H9 (cell line): ENCODE data around the gene IL18R1. TPM values are rescaled to one million over a fixed set of nuclear protein-coding genes. Genes with fewer than 3 reads are reported as not detected.

Source experiments
- DNase-seq: peaks from one replicate; pipeline ENCODE4 v3.0.0-alpha.2; 2017
- H2AFZ ChIP-seq: one replicate; pipeline ENCODE4 v1.6.1; 2013; ENCODE audit warnings: mild to moderate bottlenecking, low read length, control low read depth, moderate library complexity
- H2AK5ac ChIP-seq: 2 replicates; pipeline ENCODE4 v1.6.1; 2013; ENCODE audit warnings: low read length, control low read depth, mixed read lengths; ENCODE audit not compliant: insufficient read length
- H2BK120ac ChIP-seq: one replicate; pipeline ENCODE4 v1.6.1; 2013; ENCODE audit warnings: low read depth, mild to moderate bottlenecking, low read length, control low read depth, inconsistent platforms; ENCODE audit not compliant: poor library complexity, severe bottlenecking
- H2BK12ac ChIP-seq: 2 replicates; pipeline ENCODE4 v1.6.1; 2013; ENCODE audit warnings: low read length, control low read depth, mixed read lengths, low read depth; ENCODE audit not compliant: insufficient read length
- H2BK15ac ChIP-seq: 2 replicates; pipeline ENCODE4 v1.6.1; 2013; ENCODE audit warnings: low read depth, low read length, control low read depth
- H2BK20ac ChIP-seq: one replicate; pipeline ENCODE4 v1.6.1; 2013; ENCODE audit warnings: low read depth, mild to moderate bottlenecking, low read length, control low read depth, inconsistent platforms; ENCODE audit not compliant: poor library complexity, severe bottlenecking
- H2BK5ac ChIP-seq: 2 replicates; pipeline ENCODE4 v1.6.1; 2013; ENCODE audit warnings: low read length, control low read depth, mixed read lengths; ENCODE audit not compliant: insufficient read length
- H3K14ac ChIP-seq: 2 replicates; pipeline ENCODE4 v1.6.1; 2013; ENCODE audit warnings: low read length, control low read depth; ENCODE audit not compliant: insufficient read depth
- H3K18ac ChIP-seq: 2 replicates; pipeline ENCODE4 v1.6.1; 2013; ENCODE audit warnings: low read depth, mild to moderate bottlenecking, mixed read lengths, low read length, control low read depth; ENCODE audit not compliant: insufficient read length
- H3K23ac ChIP-seq: 2 replicates; pipeline ENCODE4 v1.6.1; 2013; ENCODE audit warnings: low read length, control low read depth, mixed read lengths, low read depth; ENCODE audit not compliant: insufficient read length
- H3K23me2 ChIP-seq: 2 replicates; pipeline ENCODE4 v1.6.1; 2013; ENCODE audit warnings: low read depth, mild to moderate bottlenecking, mixed read lengths, low read length, control low read depth; ENCODE audit not compliant: insufficient read length, poor library complexity, severe bottlenecking
- H3K27ac ChIP-seq: 2 replicates; pipeline ENCODE4 v1.5.1; 2013; ENCODE audit warnings: low read length, control low read depth, mixed read lengths, low read depth; ENCODE audit not compliant: insufficient read length
- H3K27me3 ChIP-seq: 2 replicates; pipeline ENCODE4 v1.6.1; 2013; ENCODE audit warnings: low read length, control low read depth, inconsistent platforms; ENCODE audit not compliant: insufficient read depth
- H3K4ac ChIP-seq: 2 replicates; pipeline ENCODE4 v1.6.1; 2013; ENCODE audit warnings: low read depth, mild to moderate bottlenecking, control low read depth, inconsistent platforms, low read length, moderate library complexity
- H3K4me1 ChIP-seq: 2 replicates; pipeline ENCODE4 v1.6.1; 2013; ENCODE audit warnings: low read length, control low read depth, inconsistent platforms; ENCODE audit not compliant: insufficient read depth
- H3K4me2 ChIP-seq: 2 replicates; pipeline ENCODE4 v1.6.1; 2013; ENCODE audit warnings: low read length, control low read depth, mixed read lengths; ENCODE audit not compliant: insufficient read length, insufficient read depth
- H3K56ac ChIP-seq: 2 replicates; pipeline ENCODE4 v1.6.1; 2013; ENCODE audit warnings: low read depth, mild to moderate bottlenecking, mixed read lengths, low read length, control low read depth; ENCODE audit not compliant: insufficient read length
- H3K79me1 ChIP-seq: 2 replicates; pipeline ENCODE4 v1.6.1; 2013; ENCODE audit warnings: low read depth, mild to moderate bottlenecking, moderate library complexity, low read length, control low read depth, inconsistent platforms; ENCODE audit not compliant: insufficient read depth, poor library complexity, severe bottlenecking
- H3K79me2 ChIP-seq: 2 replicates; pipeline ENCODE4 v1.6.1; 2013; ENCODE audit warnings: low read length, control low read depth, inconsistent platforms; ENCODE audit not compliant: insufficient read depth
- H3K9ac ChIP-seq: 2 replicates; pipeline ENCODE4 v1.6.1; 2013; ENCODE audit warnings: low read length, control low read depth, mixed read lengths; ENCODE audit not compliant: insufficient read length; ENCODE audit errors: extremely low read depth
- H3K9me3 ChIP-seq: one replicate; pipeline ENCODE4 v1.6.1; 2013; ENCODE audit warnings: low read depth, low read length, inconsistent platforms; ENCODE audit not compliant: control insufficient read depth
- H3T11ph ChIP-seq: one replicate; pipeline ENCODE4 v1.6.1; 2013; ENCODE audit warnings: mild to moderate bottlenecking, low read length, control low read depth, inconsistent platforms
- H4K20me1 ChIP-seq: one replicate; pipeline ENCODE4 v1.6.1; 2013; ENCODE audit not compliant: control insufficient read depth, insufficient read length, insufficient read depth
- H4K5ac ChIP-seq: 2 replicates; pipeline ENCODE4 v1.6.1; 2013; ENCODE audit warnings: low read depth, mild to moderate bottlenecking, mixed read lengths, low read length, control low read depth; ENCODE audit not compliant: insufficient read length
- H4K8ac ChIP-seq: replicated peaks from 2 replicates; pipeline ENCODE4 v1.6.1; 2013; ENCODE audit warnings: low read length, control low read depth, mixed read lengths, low read depth; ENCODE audit not compliant: insufficient read length
- H4K91ac ChIP-seq: 2 replicates; pipeline ENCODE4 v1.6.1; 2013; ENCODE audit warnings: low read depth, mild to moderate bottlenecking, moderate library complexity, mixed read lengths, low read length, control low read depth; ENCODE audit not compliant: insufficient read length
- H3K27ac Mint-ChIP-seq, 3 experiments: 2 replicates in 2 of 3; 3 replicates in 1 of 3; pipeline ENCODE4 v1.8.0; 2020 to 2021; ENCODE audit warnings: mixed read lengths in 3 of 3, mild to moderate bottlenecking in 1 of 3, moderate library complexity in 1 of 3
- H3K27me3 Mint-ChIP-seq: 2 replicates; pipeline ENCODE4 v1.8.0; 2021; ENCODE audit warnings: low read depth, mild to moderate bottlenecking, moderate library complexity, mixed read lengths
- H3K36me3 Mint-ChIP-seq, 3 experiments: 2 replicates in 2 of 3; 3 replicates in 1 of 3; pipeline ENCODE4 v1.8.0; 2020 to 2021; ENCODE audit warnings: low read depth in 3 of 3, mixed read lengths in 3 of 3; ENCODE audit not compliant: insufficient read depth in 1 of 3
- H3K4me1 Mint-ChIP-seq, 2 experiments: 2 replicates each; pipeline ENCODE4 v1.8.0; 2020; ENCODE audit warnings: mixed read lengths in 2 of 2
- H3K4me3 Mint-ChIP-seq, 2 experiments: 2 replicates in 1 of 2; 3 replicates in 1 of 2; pipeline ENCODE4 v1.8.0; 2020 to 2021; ENCODE audit warnings: mild to moderate bottlenecking in 2 of 2, mixed read lengths in 2 of 2, moderate library complexity in 1 of 2
- H3K9me3 Mint-ChIP-seq, 2 experiments: 2 replicates in 1 of 2; 3 replicates in 1 of 2; pipeline ENCODE4 v1.8.0; 2020; ENCODE audit warnings: mild to moderate bottlenecking in 2 of 2, mixed read lengths in 2 of 2, moderate library complexity in 1 of 2
- CTCF ChIP-seq: fragments of 200-600 bp; sonication (generic); conservative IDR thresholded peaks from 3 replicates; pipeline ENCODE4 v1.8.0; 2021; ENCODE audit warnings: antibody characterized with exemption, mild to moderate bottlenecking
- WGBS: extraction: QIAGEN DNeasy Blood & Tissue Kit; methylation state at CpG from one replicate; pipeline ENCODE4 v1.1.7; 2013; ENCODE audit warnings: missing lambda C conversion rate, low lambda C conversion rate, mixed read lengths; ENCODE audit not compliant: insufficient read length; ENCODE audit errors: extremely low coverage; 5-methylcytosine and 5-hydroxymethylcytosine counted together
- total RNA-seq: library from RNA; stranded (reverse); gene quantifications from 2 replicates; pipeline ENCODE4 v1.2.1, GENCODE V29; 2021

The IL18R1 gene
- total RNA-seq, 1 experiment from 2014 or later: not detected

DNA sequence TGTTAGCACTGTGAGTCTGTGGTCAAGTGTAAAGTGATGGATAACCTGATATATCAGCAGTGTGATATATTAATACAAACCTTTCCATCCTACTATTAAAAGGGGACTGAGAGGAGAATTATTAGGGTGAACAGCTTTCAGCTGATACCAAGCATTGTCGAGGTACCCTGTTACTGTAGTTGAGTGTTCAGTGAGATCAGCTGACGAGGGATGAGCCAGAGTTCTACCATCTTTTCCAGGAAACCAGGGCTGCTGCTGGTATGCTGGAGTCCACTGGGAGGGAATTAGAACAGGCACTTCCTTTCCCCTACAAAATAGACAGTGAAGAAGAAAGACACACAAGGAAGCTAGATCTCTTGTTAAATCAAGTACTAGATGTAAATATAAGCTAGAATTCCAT, 67.8 kb downstream of the IL18R1 start:
- H3K27me3 Mint-ChIP-seq: peaks cover 20% of the 10 kb centered on the region
- no peak overlapping the region for H3K27ac Mint-ChIP-seq
- no peak overlapping the region for H3K4me3 Mint-ChIP-seq

More for the DNA sequence above, 67.8 kb downstream of the IL18R1 start:
- Histone ChIP-seq H3K27me3 (no peaks in the 10 kb centered on the region), H3K4me2 (no peak overlapping the region), H3K9me3 (no peaks in the 10 kb centered on the region), H2BK20ac (no peak overlapping the region), H2BK12ac (no peak overlapping the region), H3K14ac (no peak overlapping the region), H3K79me1 (no peaks in the 10 kb centered on the region), H3K9ac (no peak overlapping the region), H4K5ac (no peak overlapping the region), H3K18ac (no peak overlapping the region), H2BK120ac (no peak overlapping the region), H4K8ac (no peak overlapping the region), H3K4ac (no peak overlapping the region), H3K79me2 (no peaks in the 10 kb centered on the region), H2AFZ (no peak overlapping the region), H3K23me2 (no peaks in the 10 kb centered on the region), H3K23ac (no peak overlapping the region), H3T11ph (no peak overlapping the region), H3K27ac (no peak overlapping the region), H4K20me1 (no peaks in the 10 kb centered on the region), H4K91ac (no peak overlapping the region), H2AK5ac (no peak overlapping the region), H2BK5ac (no peak overlapping the region), H2BK15ac (no peak overlapping the region), H3K56ac (no peak overlapping the region), H3K4me1 (no peaks in the 10 kb centered on the region)
- no peak for DNase-seq
- Mint-ChIP-seq H3K9me3 (no peaks in the 10 kb centered on the region; a peak in 2 of 5 replicates), H3K36me3 (no peaks in the 10 kb centered on the region), H3K4me1 (no peaks in the 10 kb centered on the region)
- TF ChIP-seq CTCF: no peak
- no CpG with 5 or more reads among the region's 2 CpGs for WGBS
